ENCODE data around the gene MICU1.

- TF ChIP-seq ZNF274 (IDR thresholded peaks at IDR 0.05; ENCODE audit: low read depth, low read length) (no peak), YY1 (IDR thresholded peaks at IDR 0.05; ENCODE audit: insufficient read depth, insufficient read length) (no peak), SUZ12 (IDR thresholded peaks at IDR 0.05; ENCODE audit: extremely low read depth, insufficient read depth, insufficient read length) (no peak)
Observed at GRCh38 chr10:72344932-72345331, 280.9 kb downstream of the MICU1 start.

All from NT2/D1 (cell line).